Non-pigmented ciliary epithelial cell (primary cell): Measurements from ENCODE around the gene SLC2A4.
A peak's percentile ranks its signal among the peaks of the same experiment; 100 is the strongest.
"Not testable (repeated sequence)": the region's sequence is repeated elsewhere in the genome, so short reads cannot be mapped to it uniquely, and the experiment has no call there.

Experiments
- DNase-seq: peaks from one replicate; pipeline ENCODE4 v3.0.0-alpha.2; 2010; ENCODE audit warnings: low read depth

Gene SLC2A4

DNA sequence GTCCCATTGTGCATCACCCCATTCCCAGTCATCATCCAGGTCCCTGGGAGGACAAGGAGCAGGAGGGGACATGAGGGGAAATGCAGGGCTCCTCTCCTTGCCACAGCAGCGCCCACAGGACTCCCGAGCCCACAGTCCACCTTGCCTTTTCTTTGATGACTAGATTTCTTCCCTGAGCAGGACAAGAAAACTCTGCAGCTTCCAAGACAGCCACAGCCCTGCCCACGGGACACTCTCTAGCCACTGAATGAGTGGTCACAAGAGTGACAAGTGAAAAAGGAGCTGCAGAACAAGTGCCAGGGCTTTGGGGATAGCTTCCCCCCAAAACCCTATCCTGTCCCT lies 42.9 kb downstream of the SLC2A4 start:
- DNase-seq: no peak

DNA sequence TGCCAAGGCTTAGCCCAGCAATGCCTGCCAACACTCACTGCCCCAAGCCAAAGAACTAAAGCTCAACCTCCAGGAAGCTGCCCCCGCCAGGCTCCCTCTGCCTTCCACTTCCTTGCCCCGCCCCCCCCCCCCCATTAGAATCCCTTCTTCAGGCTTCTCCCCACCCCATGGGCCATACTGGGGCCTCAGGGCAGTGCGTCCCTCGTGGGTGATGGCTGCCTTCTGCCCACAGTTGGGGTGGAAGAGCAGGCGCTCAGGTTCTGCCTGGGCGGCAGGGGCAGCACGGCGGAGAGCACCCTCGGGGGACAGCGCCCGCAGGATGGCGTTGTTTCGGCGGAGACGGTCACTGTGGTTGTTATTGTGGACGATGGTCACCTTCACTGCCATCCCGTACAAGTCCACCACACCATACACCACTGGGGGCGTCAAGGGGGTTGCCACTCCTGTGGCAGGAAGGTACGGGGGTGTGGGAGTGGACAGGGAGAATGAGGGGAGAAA lies 43.6 kb downstream of the SLC2A4 start:
- no peak for DNase-seq

GRCh38 chr17:7326186-7326585 lies 44.7 kb downstream of the SLC2A4 start:
- no peak for DNase-seq

DNA sequence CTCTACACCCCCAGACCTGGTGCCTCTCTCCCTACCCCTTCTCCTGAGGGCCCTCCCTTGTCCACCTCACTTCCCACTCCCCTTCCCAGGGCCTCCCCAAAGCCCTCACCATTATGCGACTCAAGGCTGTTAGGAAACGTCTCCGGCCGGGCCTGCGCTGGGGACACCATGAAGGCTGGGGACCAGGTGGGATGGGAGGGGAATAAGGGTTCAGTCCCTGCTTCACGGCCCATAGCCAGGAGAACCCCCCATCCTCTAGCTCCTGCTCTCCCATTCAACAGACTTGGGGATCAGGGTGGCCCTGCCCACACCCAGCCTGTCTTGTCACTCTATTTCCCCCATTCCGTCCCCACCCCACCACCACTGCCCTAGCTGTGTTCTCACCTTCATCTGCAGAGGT lies 45.5 kb downstream of the SLC2A4 start:
- no peak for DNase-seq

- DNase-seq: no peak
Measured at GRCh38 chr17:7327501-7327900, 46.0 kb downstream of the SLC2A4 start.

- no peak for DNase-seq
Measured at GRCh38 chr17:7328009-7328408, 46.5 kb downstream of the SLC2A4 start.

DNA sequence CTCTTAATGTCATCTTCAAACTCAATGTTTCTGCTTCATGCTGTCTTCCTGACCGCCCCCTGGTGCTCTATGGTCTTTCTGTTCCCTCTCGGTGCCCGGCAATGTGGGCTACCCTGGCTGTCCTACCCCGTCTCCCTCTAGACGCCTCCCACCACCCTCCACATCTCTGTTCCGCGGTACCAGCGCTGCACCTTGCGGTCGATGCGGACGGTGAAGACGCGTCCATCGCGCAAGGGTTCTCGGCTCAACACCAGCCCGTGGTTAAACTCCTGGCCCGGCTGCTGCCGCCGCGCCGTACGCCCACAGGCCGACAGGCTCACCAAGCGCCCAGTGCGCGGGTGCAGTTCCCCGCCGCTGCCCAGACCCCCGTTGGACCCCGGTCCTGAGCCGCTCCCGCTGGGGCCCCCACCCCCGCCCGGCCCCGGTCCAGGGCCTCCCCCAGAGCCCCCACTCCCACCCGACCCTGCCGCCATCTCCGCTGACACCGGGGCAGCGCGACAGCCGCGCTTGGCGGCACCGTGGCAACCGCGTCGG lies 47.4 kb downstream of the SLC2A4 start, which contains the start of gene NEURL4:
NEURL4 (minus strand) TSS at position 496 of the 534 bp plus-strand sequence; CDS start at position 473, 23 bp downstream.
- DNase-seq: no peak

- peak; percentile 91 for DNase-seq
Measured at GRCh38 chr17:7329374-7329996, 48.0 kb downstream of the SLC2A4 start.

DNA sequence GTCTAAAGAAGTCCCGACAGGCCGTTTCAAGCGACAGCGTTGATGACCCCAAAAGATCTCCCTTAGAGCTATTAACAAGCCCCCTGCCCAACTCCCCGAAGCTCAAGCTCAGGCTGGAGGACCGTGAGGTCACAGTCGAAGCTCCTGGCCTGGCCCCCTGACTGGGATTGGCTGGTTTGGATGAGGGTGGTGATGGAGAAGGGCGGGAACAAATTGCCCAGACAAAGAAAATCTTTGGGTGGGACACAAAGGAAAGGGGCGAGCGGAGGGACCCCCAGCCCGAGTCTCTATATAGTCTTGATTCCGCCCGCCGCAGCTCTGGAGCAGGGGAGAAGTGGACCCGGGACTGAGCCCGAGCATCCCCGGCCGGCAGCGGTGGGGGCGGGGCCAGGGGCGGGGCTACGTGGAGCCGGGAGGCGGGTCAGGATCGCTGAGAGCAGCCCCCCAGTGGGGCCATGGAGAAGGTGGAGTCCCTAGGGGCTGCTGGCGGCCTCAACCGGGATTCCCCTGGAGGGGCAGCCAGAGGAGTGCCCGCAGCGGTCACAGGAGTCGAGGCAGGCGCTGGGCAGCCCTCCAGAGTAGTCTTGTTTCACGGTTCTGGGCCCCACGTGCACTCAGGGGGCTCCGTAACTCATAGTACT lies 48.6 kb downstream of the SLC2A4 start:
- no peak for DNase-seq

DNA sequence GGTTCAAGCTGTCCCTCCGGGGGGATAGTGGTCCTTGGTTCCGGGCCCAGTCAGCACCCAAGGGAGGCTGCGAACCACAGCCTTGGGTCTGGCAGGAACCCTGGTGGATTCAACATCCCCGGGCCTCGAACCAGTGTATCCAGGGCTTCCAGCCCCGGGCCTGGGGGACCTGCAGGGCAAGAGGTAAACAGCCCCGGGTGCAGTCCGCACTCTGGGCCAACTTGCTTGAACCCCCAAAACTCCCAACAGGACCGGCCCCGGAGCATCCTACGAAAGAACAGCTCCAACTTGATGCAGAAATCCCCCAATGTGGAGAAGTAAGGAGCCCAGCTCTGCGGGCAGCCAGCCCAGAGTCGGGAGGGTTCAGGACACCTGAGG lies 49.1 kb downstream of the SLC2A4 start:
- no peak for DNase-seq

DNA sequence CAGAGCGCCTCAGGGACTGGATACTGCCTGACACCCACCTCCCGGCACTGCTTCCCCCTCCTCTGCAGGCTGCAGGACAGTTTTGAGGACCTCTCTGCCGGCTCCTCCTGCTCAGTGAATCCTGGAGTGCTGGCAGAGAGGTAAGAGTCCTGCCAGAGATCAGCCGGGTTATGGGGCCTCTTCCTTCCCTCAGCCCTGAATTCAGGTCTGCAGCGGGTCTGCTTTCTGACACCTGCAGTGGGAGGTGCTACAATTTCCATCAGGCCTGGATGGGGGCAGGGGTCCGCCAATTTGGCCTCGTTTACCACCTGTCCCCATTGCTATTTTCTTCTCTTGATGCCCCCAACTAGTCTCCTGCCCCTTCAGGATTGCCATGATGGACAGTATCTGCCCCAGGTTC lies 50.6 kb downstream of the SLC2A4 start:
- no peak for DNase-seq

GRCh38 chr17:7332600-7333069 lies 51.1 kb downstream of the SLC2A4 start:
- not testable (repeated sequence) for DNase-seq

DNA sequence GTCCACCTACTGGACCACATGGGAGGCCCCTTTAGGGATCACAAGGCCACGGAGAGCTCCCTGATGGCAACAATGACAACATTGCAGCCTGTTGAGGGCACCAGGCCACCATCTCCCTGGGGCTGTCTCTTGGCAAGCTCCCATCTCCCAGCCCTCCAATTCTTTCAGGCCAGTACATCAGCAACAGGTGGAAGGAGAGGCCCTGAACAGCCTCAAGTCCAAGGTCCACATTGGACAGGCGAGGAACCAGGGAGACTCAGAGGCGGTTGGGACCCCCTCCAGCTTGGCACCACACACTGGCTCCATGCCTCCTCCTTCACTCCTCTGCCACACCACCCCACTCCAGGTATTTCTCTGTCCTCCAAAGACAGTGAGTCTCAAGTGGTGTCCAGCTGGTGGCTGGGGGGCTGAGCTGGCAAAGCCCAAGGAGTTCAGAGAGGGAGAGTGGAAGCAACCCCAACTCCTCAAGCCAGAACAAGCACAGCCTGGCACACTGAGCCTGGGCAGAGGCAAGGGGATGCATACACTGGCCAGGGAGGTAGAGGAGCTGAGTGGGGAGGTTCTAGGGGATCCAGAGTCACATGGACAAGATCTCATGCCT lies 53.5 kb downstream of the SLC2A4 start:
- no peak for DNase-seq

DNA sequence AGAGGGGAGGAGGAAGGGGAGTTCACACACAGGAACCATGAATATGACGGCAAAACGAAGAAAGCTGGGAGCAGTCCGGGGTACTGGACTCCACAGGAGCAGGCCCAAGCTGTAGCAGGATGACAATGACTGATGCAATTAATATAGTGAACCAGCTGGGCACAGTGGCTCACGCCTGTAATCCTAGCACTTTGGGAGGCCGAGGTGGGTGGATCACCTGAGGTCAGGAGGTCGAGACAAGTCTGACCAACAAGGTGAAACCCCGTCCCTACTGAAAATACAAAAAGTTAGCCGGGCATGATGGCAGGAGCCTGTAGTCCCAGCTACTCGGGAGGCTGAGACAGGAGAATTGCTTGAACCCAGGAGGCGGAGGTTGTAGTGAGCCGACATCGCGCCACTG lies 54.2 kb downstream of the SLC2A4 start:
- DNase-seq: not testable (repeated sequence)

DNA sequence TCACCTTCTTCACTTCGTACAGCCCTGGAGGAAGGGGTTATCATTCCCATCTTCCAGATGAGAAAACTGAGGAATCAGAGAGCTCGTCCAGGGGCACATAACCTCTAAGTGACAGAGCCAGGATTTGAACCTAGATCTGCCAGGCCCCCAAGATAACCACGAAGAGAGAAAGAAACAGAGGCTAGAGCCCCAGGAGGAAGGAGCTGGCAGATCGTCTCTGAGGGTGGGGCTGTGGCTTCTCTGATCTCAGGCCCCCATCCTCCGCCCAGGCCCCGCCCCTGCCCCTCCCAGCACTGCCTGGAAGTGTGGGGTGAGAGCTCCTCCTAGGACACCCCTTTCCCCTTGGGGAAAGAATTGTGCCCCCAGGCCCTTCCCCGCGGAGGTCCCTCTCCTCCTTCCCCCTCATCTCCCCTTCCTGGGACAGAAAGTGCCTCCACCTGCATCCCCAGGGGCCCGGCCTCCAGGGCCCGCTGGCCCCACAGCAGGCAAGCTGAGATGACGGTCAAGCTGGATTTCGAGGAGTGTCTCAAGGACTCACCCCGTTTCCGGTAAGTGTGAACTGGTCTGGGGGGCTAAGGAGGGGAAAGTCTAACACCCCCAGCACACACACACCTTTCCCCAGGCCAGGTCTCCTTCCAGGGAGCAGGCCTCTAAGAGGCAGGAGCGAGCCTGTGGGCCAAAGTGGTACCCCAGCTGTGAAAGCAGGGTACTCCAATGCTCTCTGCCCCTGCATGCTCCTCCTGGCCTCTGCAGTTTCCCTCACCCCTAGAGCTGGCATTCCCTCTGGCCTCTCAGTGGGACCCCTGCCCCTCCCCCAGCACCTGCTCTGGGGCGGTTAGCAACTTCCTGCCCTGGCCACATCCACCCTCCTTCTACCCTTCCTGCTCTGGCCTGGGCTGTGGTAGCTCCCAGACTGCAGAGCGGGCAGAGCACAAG lies 55.0 kb downstream of the SLC2A4 start, which contains the start of gene ACAP1:
ACAP1 (plus strand) TSS at position 290 of the 936 bp plus-strand sequence; CDS start at position 496, 206 bp downstream.
- DNase-seq: no peak

- DNase-seq: not testable (repeated sequence)
Measured at GRCh38 chr17:7337600-7337999, 56.1 kb downstream of the SLC2A4 start.
